Stimulated activated naive CD4-positive, alpha-beta T cell treated with Interleukin-2 at 50 U/mL for 16 hours (primary cell): ENCODE measurements around the gene OSBPL8.
A peak's percentile ranks its signal among the peaks of the same experiment; 100 is the strongest.
"Not testable (repeated sequence)": the region's sequence is repeated elsewhere in the genome, so short reads cannot be mapped to it uniquely, and the experiment has no call there.

Experiments
- DNase-seq: peaks from one replicate; lab custom pipeline; 2025; lab: John Stamatoyannopoulos, UW

Gene OSBPL8

GRCh38 chr12:76348079-76348901 is 211.3 kb downstream of the OSBPL8 start, which contains the start of gene BBS10:
Gene BBS10 (minus strand): TSS chr12:76348415. CDS start chr12:76348358, 57 bp downstream.
- DNase-seq: peak; percentile 88

GRCh38 chr12:76346798-76347420 is 212.7 kb downstream of the OSBPL8 start:
- peak; percentile 8 for DNase-seq

- DNase-seq: no peak
These were observed 213.3 kb downstream of the OSBPL8 start for GRCh38 chr12:76346236-76346635.

GRCh38 chr12:76345569-76345968 is 214.0 kb downstream of the OSBPL8 start:
- DNase-seq: no peak

DNA sequence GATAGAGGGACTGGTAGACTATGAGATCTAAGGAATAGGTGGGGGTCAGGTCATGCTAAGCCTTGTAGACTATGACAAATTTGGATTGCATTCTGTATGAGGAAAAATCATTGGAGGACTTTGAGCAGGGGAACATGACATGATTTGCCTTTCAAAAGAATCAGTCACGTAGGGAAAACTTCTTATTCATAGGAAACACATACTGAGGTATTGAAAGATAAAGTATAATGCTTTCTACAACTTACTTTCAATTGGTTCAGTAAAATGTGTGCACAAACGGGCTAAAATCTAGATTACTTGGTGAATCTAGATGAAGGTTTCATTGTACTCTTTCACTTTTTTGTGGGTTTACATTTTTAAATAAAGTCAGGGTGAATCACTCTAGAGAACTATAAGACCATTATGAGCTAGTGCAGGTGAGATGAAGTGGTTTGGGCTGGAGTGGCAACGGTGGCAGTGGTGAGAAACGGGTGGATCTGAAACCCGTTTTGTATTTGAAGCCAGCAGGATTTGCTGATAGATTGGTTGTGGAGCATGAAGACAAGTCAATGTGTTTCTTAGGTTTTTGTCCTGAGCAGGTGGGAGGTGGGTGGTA is 218.0 kb downstream of the OSBPL8 start:
- no peak for DNase-seq

DNA sequence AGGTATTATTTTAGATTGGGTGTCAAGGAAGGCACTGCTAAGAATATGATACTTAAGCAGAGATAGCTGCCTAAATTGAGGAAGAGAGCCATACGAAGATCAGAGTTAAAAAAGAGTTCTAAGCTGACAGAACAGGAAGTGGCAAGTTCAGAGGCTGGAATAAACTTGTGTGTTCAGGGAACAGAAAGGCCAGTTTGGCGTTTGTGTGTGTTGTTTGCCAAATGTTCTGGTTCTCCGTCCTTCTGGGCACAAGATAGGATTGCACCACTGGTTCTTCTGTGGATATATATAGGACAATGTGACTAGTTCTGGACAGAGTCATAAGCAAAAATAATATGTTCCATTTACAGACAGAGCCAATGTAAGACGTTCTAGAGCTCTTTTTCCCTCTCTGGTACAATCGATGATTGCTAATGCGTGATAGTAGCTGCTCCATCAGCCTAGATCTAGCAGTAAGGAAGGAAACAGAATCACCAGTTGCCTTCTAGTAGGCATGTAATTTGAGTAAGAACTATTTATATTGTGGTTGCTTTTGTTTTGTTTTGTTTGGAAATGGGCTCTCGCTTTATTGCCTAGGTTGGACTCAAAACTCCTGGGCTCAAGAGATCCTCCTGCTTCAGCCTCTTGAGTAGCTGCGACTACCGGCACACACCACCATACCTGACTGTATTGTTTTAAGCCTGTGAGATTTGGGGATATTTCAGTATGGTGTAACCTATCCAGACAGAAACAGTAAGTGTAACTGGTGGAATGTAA is 218.7 kb downstream of the OSBPL8 start:
- no peak for DNase-seq

- DNase-seq: no peak
These were observed 222.0 kb downstream of the OSBPL8 start for GRCh38 chr12:76337583-76337982.

GRCh38 chr12:76332606-76333005 is 227.0 kb downstream of the OSBPL8 start:
- no peak for DNase-seq

GRCh38 chr12:76329606-76330005 is 230.0 kb downstream of the OSBPL8 start:
- no peak for DNase-seq

DNA sequence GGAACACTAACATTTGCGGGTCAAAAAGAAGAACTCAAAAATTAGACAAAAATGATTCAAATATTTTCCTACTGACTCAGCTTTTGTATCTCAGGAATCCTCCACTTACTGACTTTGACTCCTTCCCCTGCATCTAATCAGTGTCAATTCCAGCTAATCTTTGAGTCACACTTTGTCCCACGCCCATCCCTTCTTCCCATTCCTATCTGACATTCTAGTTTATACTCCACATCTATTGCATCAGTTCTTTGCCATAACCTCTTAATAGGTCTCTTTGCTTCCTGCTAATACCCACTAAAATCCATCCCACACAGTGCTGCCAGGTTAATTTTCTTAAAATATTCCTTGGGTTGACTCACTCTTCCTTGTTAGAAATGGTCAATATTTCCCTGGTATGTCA is 230.4 kb downstream of the OSBPL8 start:
- DNase-seq: no peak

GRCh38 chr12:76319595-76320319 is 239.8 kb downstream of the OSBPL8 start:
- not testable (repeated sequence) for DNase-seq

DNA sequence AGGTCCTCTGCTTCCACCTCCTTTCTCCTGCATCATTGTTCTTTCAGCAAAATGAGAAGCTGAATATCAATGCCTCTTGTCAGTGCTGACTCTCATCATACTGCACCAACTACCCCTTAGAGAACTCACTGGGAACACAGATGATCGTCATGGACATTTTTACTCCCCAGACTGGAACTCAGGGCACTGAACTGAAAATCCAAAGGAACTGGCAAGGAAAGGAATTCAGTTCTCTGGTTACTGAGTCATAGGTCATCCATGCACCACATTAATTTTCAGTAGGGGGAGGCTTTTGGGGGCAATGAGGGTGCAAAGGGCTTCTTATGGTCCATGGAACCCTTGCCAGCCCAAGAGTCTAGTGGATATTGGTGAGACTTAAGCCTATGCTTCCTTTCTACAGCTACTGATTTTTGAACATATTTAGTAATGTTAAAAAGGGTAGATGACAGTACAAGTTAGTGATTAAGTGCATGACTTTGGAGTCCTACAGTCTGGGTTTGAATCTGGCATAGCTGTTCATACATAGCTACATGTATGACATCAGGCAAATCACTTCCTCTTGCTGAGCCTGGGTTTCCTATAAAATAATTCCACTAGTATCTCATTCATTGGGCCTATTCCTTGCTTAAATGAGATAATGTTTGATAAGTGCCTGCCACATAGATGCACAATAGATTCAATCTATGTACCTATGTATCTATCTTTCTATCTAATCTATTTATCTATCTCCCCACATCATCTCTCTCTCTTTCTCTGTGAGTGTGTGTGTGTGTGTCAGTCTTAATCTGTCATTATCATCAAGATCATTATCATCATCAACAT is 240.6 kb downstream of the OSBPL8 start:
- DNase-seq: no peak

DNA sequence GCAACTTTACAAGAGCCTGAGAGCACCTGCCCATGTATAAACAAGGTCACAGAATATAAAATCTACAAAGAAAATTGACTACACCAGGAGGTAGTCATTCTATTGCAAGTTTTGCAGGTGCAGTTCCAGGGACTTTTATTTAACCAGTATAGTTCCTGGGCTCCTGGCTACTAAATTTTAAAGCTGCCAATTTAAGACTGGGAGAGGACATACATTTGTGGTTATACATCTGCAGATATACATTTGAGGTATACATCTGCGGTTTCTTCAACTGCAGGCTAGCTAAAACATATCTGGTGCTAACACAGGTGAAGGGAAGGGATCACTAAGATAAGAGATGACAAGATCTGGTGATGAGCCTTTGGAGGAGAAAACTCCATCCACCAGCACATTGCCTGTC is 241.6 kb downstream of the OSBPL8 start:
- DNase-seq: no peak

- DNase-seq: no peak
These were observed 243.1 kb downstream of the OSBPL8 start for GRCh38 chr12:76316468-76316867.

DNA sequence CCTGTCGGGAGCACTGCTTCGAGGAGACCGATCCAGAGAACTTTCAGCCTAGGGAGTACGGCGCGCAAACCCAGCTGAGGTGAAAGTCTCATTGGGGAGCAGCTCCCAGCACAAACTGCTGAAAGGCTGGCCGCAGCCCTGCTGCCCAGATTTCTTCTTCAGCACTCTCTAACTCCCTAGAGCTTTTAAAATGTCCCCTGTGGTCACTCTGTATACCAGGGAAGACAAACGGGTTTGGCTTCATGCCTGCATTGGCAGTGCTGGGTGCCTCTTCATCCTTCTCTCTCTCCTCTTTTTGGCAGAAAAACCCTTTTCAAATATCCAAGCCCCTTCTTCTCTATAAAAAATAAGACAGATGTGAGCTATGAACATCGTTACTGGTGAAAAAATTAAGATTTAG is 246.3 kb downstream of the OSBPL8 start:
- DNase-seq: no peak

- DNase-seq: no peak
These were observed 247.3 kb downstream of the OSBPL8 start for GRCh38 chr12:76312315-76312714.

- no peak for DNase-seq
These were observed 247.8 kb downstream of the OSBPL8 start for GRCh38 chr12:76311796-76312195.

DNA sequence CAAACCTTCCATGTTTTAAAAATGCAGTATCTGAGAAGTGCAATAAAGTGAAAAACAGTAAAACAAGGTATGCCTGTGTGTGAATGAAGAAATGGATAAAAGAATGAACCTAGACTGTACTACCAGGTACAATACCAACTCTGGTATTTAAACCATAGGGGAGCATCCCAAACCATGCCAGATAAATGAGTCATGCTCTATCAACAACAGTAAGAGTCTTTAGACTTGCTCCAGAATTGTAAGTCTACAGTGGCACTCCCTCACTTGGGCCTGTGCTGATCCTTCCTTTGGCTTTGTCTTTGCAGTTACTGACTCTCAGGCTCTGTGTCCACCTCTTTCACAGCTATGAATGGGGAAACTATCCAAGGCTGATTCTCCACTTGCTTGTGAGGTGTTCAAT is 249.5 kb downstream of the OSBPL8 start:
- no peak for DNase-seq

DNA sequence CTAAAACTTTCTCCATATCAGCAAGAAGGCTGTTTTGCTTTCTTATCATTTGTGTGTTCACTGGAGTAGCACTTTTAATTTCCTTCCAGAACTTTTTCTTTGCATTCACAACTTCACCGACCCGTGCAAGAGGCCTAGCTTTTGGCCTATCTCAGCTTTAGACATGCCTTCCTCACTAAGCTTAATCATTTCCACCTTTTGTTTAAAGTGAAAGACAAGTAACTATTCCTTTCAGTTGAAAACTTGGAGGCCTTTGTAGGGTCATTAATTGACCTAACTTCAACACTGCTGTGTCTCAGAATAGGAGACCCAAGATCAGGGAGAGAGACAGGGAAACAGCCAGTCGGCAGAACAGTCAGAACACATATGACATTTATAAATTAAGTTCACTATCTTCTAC is 250.7 kb downstream of the OSBPL8 start:
- DNase-seq: no peak

GRCh38 chr12:76307083-76307482 is 252.5 kb downstream of the OSBPL8 start:
- DNase-seq: no peak

GRCh38 chr12:76303989-76304460 is 255.5 kb downstream of the OSBPL8 start:
- no peak for DNase-seq
